DMS 273 treated with DMSO at 0.1 percent for 48 hours (cell line): ENCODE results near the gene NR4A2.
"Not testable (repeated sequence)": the region's sequence is repeated elsewhere in the genome, so short reads cannot be mapped to it uniquely, and the experiment has no call there.

ENCODE experiments used
- DNase-seq: peaks from one replicate; lab custom pipeline; 2025; lab: John Stamatoyannopoulos, UW

NR4A2 gene

DNA sequence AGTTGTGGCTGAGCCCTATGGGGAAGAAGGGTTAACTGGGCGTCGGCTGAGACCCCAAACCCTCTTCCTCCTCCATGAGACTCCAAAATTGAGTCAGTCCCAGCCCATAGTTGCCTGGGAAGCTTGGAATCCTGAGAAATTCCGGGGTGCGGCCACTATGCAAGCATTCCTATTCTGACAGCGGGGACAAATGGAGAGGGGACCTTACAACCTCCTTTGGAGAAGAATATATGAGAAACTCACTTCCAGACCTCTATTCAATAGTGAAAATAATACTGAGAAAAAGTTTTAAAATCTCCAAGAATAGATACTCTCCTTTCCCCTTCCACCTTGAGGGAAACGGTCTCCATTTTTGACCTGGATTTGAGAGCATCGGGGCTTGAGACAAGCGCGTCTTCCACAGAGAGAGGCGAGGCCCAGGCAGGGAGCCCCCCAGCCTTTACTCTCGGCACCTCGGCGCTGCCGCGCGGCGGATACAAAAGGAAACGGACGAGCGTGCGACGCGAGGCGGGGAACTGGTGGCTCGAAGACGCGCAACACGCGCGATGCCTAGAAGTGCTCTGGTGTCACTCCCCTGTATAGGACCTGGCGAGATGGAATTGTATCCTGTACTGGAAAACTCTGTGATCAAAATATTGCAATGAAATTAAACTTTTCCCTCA is 11.1 kb downstream of the NR4A2 start:
- DNase-seq, result no peak

DNA sequence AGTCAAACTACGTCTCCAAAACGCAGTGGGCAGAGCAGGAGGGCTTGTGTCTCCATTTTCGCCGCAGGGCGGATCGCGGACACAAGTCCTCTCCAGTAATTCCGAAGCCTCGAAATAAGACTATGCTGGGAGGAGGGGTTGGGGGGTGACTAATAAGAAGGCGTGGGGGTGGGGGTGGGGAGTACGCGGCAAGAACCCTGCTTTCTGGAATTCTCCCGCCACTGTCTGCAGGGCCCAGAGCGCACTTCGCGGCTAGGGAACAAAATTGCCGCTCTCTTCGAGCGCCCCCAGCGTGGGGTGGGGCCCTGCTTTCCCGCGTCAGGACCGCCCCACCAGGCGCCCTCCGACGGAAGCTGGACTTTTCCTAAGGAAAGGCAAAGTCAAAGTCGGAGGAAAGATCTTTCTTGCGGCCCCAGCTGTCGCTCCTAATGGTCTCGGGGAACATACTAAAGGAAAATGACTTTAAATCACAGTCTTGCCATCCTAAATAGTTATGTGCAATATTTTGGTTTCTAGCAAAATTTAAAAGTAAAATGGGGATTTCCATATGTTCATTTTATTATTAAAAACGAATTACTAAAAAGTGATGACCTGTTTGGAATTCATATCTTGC is 11.9 kb downstream of the NR4A2 start:
- no peak for DNase-seq

DNA sequence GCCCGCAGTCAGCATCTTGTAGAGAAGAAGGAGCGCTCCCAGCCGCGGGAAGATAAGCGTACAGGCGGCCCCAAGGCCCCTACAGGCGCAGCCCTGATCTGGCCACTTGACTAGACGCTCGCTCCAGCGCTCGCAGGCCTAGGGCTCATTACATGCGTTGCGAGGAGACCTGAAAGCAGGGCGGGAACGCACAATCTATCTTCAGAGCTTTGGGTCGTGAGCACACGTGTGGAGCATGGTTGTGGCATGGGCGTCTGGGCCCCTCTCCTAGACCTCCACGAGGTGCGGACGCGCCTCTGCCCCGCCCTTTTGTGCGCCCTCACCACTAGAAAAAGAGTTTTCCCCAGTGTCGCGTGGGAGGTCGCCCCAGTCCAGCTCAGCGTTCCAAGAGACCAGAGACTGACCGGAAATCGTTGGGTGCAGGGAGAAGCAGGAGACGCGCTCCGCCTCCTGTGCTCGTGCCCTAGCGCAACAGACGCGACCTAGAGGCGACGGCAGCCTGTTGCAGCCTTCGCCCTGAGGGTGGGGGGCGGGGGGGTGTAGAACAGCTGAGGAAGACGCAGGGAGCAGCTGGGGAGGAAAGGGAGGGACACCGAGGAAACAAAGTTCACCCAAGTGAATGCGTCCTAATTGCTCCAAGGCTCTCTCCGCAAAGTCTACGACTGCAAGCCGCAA is 12.6 kb downstream of the NR4A2 start:
- DNase-seq, result no peak

DNA sequence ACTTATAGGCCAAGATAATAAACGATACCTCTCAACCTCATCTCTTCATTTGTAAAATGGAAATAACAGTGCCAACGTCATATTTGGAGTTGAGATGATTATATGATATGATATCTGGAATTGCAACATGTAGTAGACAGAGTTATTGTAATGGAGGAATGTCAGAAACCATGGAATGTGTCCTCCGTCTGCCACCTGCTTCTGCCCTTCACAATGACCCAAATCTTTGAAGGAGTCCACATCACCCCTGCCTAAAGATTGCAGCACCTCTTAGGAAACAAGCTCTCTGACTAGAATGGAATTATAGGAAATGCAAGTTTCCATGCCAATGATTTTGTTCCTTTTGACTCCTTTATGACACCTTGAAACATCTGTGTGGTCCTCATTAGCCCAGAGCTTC is 14.9 kb downstream of the NR4A2 start:
- no peak for DNase-seq

DNA sequence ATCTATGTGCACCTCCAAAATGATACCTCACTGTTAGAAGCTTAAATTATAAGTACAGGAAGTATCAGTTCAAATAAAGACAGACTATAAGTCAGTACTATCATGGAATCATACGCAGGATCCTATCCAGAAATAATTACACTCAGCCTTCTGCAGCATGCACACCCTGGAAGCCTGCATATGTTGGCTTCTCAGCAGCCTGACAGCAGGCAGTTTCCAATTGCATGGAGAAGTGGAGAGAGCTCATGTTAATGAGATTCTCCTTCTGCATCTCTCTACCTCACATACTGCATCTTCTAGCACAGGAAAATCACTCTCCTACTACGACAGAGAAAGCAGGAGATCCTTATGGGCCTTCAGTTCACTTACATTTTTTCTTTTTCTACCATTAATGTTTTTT is 20.5 kb downstream of the NR4A2 start:
- DNase-seq, result peak; percentile 16

- no peak for DNase-seq
These were observed 21.7 kb downstream of the NR4A2 start for GRCh38 chr2:156310773-156311172.

GRCh38 chr2:156309917-156310316 is 22.6 kb downstream of the NR4A2 start:
- DNase-seq, result no peak

GRCh38 chr2:156309167-156309566 is 23.4 kb downstream of the NR4A2 start:
- no peak for DNase-seq

DNA sequence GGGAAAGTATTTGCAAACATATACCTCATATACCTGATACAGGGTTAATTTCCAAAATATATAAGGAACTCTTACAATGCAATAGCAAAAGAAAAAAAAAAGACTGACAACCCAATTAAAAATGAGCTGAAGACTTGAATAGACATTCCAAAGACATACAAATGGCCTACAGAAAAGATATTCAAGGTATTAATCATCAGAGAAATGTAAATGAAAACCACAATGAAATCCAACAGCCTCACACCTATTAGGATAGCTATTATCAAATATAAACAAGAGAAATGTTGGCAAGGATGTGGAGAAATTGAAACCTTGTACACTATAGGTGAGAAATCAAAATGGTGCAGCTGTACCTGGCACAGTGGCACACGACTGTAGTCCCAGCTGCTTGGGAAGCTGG is 25.7 kb downstream of the NR4A2 start:
- DNase-seq, result no peak

GRCh38 chr2:156305121-156305520 is 27.4 kb downstream of the NR4A2 start:
- no peak for DNase-seq

- DNase-seq, result no peak
These were observed 32.2 kb downstream of the NR4A2 start for GRCh38 chr2:156300337-156300736.

DNA sequence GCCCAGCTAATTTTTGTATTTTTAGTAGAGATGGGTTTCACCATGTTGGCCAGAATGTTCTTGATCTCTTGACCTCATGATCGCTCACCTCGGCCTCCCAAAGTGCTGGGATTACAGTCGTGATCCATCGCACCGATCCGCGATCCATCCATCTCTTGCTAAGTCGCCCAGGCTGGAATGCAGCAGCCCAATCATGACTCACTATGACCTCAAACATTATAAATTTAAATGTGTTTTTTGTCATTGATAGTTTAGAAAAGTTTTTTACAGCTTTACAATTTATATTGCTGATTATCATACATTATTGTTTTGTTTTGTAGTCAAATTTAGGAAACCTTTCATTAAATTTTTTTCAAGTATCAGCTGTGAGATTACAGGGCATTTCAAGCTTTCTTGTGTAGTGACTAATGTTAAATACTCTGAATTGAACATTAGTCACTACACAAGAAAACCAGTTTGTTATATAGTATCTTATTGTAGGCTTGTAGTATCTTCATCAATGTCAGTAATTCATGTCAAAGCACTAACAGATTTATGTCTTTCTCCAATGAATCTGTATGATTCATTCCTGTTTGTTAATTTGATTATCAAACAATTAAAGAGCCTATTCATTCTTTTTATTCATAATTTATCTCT is 37.5 kb downstream of the NR4A2 start:
- DNase-seq, result no peak

DNA sequence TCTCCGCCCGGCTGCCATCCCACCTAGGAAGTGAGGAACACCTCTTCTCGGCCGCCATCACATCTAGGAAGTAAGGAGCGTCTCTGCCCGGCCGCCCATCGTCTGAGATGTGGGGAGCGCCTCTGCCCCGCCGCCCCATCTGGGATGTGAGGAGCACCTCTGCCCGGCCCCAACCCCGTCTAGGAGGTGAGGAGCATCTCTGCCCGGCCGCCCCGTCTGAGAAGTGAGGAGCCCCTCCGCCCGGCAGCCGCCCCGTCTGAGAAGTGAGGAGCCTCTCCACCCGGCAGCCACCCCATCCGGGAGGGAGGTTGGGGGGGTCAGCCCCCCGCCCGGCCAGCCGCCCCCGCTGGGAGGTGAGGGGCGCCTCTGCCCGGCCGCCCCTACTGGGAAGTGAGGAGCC is 39.1 kb downstream of the NR4A2 start:
- DNase-seq, result not testable (repeated sequence)

- DNase-seq, result no peak
These were observed 52.9 kb downstream of the NR4A2 start for GRCh38 chr2:156279446-156280150.
